Astrocyte of the spinal cord (primary cell): Measurements from ENCODE around the gene RALGAPA1.

Source experiments
- DNase-seq: peaks from one replicate; pipeline ENCODE4 v3.0.0; 2011; ENCODE audit warnings: low read depth, low spot score
- H3K4me3 ChIP-seq: 2 replicates; pipeline ENCODE4 v1.5.1; 2011; ENCODE audit warnings: low read depth, mild to moderate bottlenecking, low read length, moderate library complexity
- CTCF ChIP-seq: IDR thresholded peaks from 2 replicates; pipeline ENCODE4 v1.5.1; 2012; ENCODE audit warnings: low read depth, mild to moderate bottlenecking, low read length, inconsistent platforms
- in situ Hi-C: cut with HindIII; loops from 2 replicates; pipeline ENCODE4 v1.10.0; 2017; ENCODE audit warnings: low sequenced_read_pairs

RALGAPA1 gene

GRCh38 chr14:35727764-35728163 is 81.3 kb downstream of the RALGAPA1 start:
- TF ChIP-seq CTCF, result no peak
- no peak overlapping the region for H3K4me3 ChIP-seq
- in situ Hi-C loops, result no loop called here
- no peak for DNase-seq

- in situ Hi-C loops, result no loop called here
- TF ChIP-seq CTCF, result no peak
- H3K4me3 ChIP-seq, result no peak overlapping the region
- no peak for DNase-seq
These were observed 83.2 kb downstream of the RALGAPA1 start for GRCh38 chr14:35725930-35726329.

GRCh38 chr14:35715079-35715478 is 94.0 kb downstream of the RALGAPA1 start:
- H3K4me3 ChIP-seq, result no peak overlapping the region
- no peak for TF ChIP-seq CTCF
- in situ Hi-C loops, result no loop called here
- DNase-seq, result no peak

- no peak for DNase-seq
- in situ Hi-C loops, result no loop called here
- no peak overlapping the region for H3K4me3 ChIP-seq
- TF ChIP-seq CTCF, result no peak
These were observed 96.6 kb downstream of the RALGAPA1 start for GRCh38 chr14:35712466-35712865.

- DNase-seq, result no peak
- no peak for TF ChIP-seq CTCF
- in situ Hi-C loops, result no loop called here
- H3K4me3 ChIP-seq, result no peak overlapping the region
These were observed 101.0 kb downstream of the RALGAPA1 start for GRCh38 chr14:35708062-35708461.

GRCh38 chr14:35705636-35706035 is 103.5 kb downstream of the RALGAPA1 start:
- TF ChIP-seq CTCF, result no peak
- in situ Hi-C loops, result no loop called here
- H3K4me3 ChIP-seq, result no peak overlapping the region
- no peak for DNase-seq
